ENCODE data around the gene SCN4A.
"Not testable (repeated sequence)": the region's sequence is repeated elsewhere in the genome, so short reads cannot be mapped to it uniquely, and the experiment has no call there.

SCN4A gene

GRCh38 chr17:63984651-63985386 lies 12.1 kb upstream of the SCN4A start:
- DNase-seq (ENCODE audit: low read depth) = peak; percentile 44

DNA sequence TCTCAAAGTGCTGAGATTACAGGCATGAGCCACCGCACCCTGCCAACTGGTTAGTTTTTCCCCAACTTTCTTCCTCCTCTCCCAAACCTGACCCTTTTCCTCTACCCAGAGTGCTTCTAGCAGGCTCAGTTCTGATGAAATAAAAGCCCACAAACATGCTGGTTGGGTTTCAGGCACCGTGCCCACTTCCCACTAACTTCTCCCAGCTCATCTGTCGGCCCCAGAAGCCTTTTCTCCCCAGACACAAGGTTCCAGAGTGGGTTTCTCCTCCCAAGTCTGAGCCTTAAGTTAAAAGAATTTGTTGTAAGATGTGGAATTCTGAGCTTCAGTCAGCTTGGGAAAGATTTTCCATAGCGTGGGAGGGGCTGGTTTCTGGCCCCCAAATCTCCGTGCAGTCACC lies 11.5 kb upstream of the SCN4A start:
- DNase-seq (ENCODE audit: low read depth) = no peak

DNA sequence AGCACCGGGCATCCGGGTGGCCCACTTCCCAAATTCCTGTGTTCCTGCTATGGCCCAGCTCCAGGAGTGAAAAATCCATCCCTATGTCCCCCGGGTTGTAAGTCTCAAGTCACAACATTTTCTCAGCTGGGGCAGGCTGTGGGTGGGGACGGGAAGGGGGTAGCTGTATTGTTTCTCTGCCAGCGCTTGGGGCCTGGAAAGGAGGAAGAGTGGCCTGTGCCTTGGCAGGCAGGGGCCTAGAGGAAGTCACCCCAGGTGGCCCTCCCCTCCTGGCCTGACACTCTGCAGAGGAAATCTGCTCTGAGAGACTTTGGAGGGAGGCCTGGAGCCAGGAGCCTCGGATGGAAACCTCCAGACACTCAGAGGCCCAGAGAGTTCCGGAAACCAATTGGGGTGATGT lies 10.6 kb upstream of the SCN4A start:
- no peak for DNase-seq (ENCODE audit: low read depth)

- DNase-seq (ENCODE audit: low read depth) = not testable (repeated sequence)
Observed at GRCh38 chr17:63982641-63983040, 9.9 kb upstream of the SCN4A start.

DNA sequence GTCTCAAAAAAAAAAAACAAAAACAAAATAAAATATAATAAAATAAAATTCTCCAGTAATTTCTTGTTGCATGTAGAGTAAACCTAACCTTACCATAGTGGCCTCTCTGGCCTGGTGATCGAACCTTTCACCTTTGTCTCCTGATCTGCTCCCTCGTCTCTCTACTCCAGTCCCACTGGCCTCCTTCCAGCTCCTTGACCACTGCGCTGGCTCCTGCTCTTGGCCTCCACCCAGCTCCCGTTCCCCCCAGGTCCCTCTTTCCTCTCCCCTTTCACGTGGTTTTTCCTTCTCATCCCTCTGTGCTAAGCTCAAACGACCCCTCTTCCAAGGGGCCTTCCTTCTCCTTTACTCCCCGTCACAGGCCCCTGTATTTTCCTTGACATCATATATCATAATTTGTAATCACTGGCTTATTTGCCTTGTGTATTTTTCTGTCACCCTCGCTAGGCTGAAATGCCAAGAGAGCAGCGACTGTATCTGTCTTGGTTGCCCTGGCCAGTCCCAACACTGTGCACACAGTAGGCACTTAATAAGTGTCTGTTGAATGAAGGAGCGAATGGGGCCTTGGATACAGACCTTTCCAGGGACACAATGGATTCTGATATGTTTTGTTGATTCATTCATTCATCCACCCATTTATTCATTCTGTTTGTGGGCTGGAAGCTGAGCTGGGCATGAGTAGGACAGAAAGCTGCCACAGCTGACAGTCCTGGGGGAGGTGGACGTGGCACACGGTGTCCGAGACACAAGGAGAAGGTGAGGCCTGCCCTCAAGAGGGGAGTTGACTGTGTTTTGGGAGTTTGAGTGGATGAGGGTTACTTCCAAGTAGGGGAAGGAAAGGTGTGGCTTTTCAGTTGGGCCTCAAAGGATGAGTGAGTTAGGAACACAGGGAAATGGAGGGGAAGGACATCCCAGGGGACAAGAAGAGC lies 5.8 kb upstream of the SCN4A start:
- no peak for DNase-seq (ENCODE audit: low read depth)

DNA sequence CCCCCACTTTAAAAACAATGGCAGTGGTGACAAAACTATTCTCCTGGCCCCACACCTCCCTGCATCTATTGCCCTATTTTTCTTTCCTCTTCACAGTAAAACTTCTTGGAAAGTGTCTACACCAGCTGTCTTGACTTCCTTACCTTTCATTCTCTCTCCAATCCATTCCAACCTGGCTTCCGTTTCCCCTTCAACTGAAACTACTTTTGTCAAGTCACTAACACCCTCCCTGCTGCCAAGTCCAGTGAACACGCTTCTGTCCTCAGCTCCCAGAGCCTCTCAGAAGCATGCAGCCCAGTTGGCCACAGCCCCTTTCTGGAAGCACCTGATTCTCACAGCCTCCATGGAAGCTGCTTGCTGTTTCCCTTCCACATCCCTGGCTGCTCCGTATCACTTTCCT lies 4.0 kb upstream of the SCN4A start:
- no peak for DNase-seq (ENCODE audit: low read depth)

GRCh38 chr17:63975541-63976092 lies 2.9 kb upstream of the SCN4A start:
- no peak for DNase-seq (ENCODE audit: low read depth)

- no peak for DNase-seq (ENCODE audit: low read depth)
Observed at GRCh38 chr17:63974594-63975192, 2.0 kb upstream of the SCN4A start.

GRCh38 chr17:63973930-63974593 lies 1.3 kb upstream of the SCN4A start:
- DNase-seq (ENCODE audit: low read depth) = no peak

- no peak for DNase-seq (ENCODE audit: low read depth)
Observed at GRCh38 chr17:63973247-63973646, 529 bp upstream of the SCN4A start.

GRCh38 chr17:63969278-63969677 lies 3.4 kb downstream of the SCN4A start:
- no peak for DNase-seq (ENCODE audit: low read depth)

- DNase-seq (ENCODE audit: low read depth) = no peak
Observed at GRCh38 chr17:63967953-63968352, 4.8 kb downstream of the SCN4A start.

GRCh38 chr17:63966646-63967264 lies 6.0 kb downstream of the SCN4A start:
- DNase-seq (ENCODE audit: low read depth) = no peak

DNA sequence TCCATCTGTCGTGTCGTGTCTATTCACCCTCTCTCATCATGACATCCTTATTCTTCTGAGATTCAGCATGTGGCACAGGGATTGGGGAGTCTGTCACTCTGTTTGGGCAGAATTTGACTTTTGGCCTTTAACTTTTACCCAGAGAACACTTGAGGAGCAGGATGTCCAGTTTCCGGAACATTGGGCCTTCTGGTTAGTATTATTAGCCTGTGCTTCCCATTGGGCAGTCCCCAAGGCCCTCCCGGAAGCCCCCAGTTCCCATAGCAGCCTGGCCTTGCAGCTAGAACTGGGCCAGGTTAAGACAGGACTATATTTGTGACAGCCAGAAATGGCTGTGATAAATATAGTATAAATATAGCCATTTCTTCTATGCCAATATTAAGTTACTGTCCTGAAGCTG lies 9.6 kb downstream of the SCN4A start:
- DNase-seq (ENCODE audit: low read depth) = no peak

DNA sequence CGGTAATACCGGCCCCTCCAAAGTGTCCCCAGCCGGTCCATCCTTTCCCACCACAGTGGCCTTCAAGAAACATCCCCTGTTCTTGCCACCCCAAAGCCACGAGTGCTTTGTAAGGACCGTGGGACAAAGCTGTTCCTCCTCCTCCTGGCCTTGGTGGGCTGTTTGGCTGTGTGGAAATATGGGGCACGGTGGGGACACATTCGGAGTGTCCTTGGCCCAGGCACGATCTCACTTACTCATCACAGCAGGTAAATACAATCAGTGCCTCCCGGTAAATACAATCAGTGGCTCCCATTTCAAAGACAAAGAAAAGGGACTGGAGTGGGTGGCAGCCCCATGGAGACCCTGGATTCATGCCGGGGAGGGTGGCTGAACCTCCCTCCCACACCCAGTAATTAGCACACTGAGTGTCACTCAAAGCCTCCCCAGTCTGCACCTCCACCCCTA lies 10.4 kb downstream of the SCN4A start:
- no peak for DNase-seq (ENCODE audit: low read depth)

DNA sequence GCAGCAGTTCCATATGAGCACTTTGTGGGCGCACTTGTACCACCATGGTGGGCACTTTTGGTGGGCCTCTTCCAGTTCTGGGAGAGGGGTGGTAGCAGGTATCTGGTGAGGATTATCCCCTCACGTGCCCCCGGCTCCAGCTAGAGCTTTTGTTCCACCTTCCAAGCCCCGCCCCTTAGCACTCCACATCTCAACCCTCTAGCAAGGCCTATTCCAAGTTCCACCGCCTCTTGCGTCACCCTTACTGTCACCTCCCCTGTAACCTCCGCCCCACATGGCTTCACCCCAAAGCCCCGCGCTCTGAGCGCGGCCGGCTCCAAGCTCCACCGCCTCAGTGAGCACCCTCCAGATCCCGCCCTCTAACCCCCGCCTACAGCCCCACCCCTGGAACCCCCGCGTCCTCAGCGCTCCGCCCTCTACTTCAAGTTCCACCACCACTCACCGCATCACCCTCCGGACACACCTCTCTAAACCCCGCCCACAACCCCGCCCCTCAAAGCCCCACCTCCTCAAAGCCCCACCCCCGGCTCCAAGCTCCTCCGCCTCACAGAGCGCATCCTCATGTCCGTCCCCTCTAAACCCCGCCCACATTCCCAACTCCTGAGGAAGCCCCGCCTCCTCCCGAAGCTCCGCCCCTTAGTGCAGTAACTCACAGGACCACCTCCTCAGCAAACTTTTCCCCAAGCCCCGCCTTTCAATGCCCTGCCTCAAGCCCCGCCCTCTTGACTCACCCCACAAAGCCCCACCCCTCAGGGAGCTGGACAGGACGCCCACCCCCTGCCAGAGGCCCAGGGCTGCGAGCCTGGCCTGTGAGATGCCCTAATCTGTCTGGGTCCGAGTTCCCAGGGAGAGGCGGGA lies 11.1 kb downstream of the SCN4A start:
- DNase-seq (ENCODE audit: low read depth) = peak; percentile 11

GRCh38 chr17:63960430-63960829 lies 12.3 kb downstream of the SCN4A start:
- no peak for DNase-seq (ENCODE audit: low read depth)

- DNase-seq (ENCODE audit: low read depth) = no peak
Observed at GRCh38 chr17:63960006-63960405, 12.7 kb downstream of the SCN4A start.

- DNase-seq (ENCODE audit: low read depth) = no peak
Observed at GRCh38 chr17:63956296-63956920, 16.3 kb downstream of the SCN4A start.

- DNase-seq (ENCODE audit: low read depth) = no peak
Observed at GRCh38 chr17:63955791-63956190, 16.9 kb downstream of the SCN4A start.
